Colon (tissue), 2 donors: Measurements from ENCODE around the gene CDH13.

Experiments used
- FAIRE-seq: peaks from 2 replicates; lab custom pipeline; 2012; peaks lifted over from hg19 to GRCh38; lab: Jason Lieb, UNC
- donor health status: control.
- donor health status: control.

The CDH13 gene

DNA sequence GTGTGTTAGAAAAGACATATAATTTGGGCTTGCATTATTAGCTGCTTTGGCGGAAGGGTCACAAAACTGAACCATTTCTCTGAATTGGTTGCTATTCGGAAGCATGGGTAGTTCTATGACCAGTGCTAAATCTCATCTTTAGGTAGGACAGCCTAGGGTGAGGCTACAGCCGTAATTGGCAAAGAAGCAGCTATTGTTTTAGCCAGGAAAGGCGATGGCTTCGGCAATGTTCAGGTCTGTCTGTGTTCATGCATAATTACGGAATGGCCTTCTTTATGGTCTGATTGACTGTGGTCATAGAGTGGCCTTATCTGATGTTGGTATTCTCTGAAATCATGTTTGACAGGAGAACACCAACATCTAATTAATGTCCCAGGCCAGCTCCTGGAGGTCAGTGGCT, 812.6 kb downstream of the CDH13 start:
- no peak for FAIRE-seq

- FAIRE-seq = no peak
These were observed 814.7 kb downstream of the CDH13 start for GRCh38 chr16:83441517-83441916.

- no peak for FAIRE-seq
These were observed 817.2 kb downstream of the CDH13 start for GRCh38 chr16:83443972-83444371.

DNA sequence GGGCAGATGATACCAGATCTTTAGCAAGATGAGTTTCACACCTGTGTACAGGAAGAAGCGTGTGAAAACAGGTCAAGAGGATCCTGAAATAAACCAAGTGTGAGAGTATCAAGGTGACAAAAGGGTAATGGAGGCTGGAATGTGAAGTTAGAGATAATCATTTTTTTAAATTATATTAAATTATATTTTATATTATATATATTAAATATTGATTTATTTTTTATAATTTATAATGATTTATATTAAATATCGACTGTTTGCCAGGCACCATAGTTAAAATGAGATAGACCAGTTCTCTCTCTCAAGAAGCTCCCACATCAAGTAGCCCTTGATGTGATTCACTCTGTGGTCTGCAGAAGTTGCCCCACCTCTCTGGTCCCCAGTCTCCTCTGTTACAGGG, 820.8 kb downstream of the CDH13 start:
- no peak for FAIRE-seq

GRCh38 chr16:83449861-83450260, 823.1 kb downstream of the CDH13 start:
- FAIRE-seq = no peak

GRCh38 chr16:83453977-83454376, 827.2 kb downstream of the CDH13 start:
- FAIRE-seq = no peak

DNA sequence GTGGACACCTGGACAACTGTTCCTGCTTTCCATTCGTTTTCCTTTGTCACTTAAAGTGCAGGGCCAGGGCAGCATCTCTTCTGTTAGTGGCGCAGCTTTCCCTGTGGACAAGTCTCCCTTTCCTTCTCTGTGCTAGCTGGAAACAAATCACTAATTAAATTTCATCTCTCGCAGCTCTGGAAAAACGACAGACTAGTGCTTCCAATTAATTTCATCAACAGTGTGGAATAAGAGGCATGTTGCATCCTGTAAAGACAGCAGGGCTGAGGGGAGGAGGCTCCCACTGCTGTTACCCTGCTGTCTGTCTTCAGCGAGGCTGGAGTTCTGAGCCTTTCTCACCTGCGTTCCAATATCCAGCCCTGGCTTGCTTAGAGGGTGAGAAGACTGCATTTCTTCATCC, 828.9 kb downstream of the CDH13 start:
- no peak for FAIRE-seq

GRCh38 chr16:83456934-83457333, 830.2 kb downstream of the CDH13 start:
- FAIRE-seq = no peak

GRCh38 chr16:83458612-83459011, 831.8 kb downstream of the CDH13 start:
- no peak for FAIRE-seq

- no peak for FAIRE-seq
These were observed 838.2 kb downstream of the CDH13 start for GRCh38 chr16:83464991-83465390.

GRCh38 chr16:83470416-83470815, 843.6 kb downstream of the CDH13 start:
- no peak for FAIRE-seq

- FAIRE-seq = no peak
These were observed 846.2 kb downstream of the CDH13 start for GRCh38 chr16:83472776-83473501.

DNA sequence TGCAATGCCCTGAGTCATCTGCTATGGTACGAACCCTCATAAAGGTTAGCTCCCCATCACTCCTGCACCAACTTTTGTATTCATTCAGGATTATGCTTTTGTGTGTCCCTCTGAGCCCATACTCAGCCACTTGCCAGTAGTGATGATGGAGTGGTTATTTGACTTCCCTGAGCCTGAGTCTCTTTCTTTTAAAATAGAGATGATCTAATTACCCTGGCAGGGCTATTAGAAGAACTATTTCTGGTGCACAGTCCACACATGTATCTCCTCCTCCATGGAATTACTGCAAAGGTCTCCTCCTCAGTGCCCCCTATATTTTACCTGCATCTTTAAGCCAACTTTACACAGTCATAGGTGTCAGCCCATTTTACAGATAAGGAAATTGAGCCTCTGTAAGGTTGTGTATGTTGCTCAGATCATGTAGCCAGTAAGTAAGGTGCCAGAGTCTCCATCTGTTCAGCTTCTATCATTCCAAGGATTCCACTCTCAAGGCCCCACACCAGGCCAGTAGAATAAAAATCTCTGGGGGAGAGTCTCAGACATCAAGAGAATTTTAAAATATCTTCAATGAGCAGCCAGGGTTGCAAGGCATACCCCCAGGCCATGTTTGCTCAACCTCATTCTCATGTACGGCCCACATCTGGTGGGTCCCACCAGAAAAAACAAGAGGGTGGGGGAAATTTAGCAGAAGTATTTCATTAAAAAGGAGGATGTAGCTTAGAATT, 847.3 kb downstream of the CDH13 start:
- no peak for FAIRE-seq

GRCh38 chr16:83475108-83475507, 848.3 kb downstream of the CDH13 start:
- no peak for FAIRE-seq

DNA sequence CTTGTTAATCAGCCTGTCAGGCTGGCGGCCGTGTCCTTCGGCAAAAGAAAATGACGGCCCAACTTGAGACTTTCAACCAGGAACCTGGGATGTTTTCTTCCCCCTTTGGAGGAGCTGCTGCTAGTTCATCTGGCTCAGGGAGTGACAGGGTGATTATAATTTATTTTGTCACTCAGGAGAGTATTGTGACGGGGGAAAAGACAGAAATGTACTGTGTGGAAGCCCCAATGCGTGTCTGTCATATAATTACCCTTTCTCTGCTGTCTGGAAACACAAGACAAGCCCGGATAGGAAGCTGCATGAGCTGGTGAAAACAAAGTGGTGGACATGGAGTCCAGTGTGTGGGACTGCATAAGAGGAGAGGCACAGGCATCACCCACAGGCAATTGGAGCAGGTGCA, 854.8 kb downstream of the CDH13 start:
- FAIRE-seq = no peak

GRCh38 chr16:83482545-83483162, 855.9 kb downstream of the CDH13 start:
- no peak for FAIRE-seq

GRCh38 chr16:83490073-83490472, 863.3 kb downstream of the CDH13 start:
- FAIRE-seq = no peak

DNA sequence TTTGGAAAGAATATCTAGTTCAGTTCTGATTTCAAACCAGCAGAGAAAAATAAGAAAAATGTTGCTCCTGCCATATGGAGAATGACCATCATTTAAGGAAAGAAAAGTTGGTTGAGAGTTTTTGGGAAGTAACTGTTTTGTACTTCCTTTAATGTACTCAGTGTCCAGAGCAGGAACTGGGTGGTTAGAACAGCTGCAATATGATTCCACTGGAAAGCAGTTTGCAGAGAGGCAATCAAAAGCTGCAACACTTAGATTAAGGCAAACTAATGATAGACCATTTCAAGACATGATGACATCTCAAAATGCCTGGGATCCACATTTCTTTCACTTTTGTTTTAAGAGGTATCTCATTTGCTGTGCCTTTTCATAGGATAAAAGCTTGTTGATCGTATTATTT, 867.7 kb downstream of the CDH13 start:
- FAIRE-seq = no peak

DNA sequence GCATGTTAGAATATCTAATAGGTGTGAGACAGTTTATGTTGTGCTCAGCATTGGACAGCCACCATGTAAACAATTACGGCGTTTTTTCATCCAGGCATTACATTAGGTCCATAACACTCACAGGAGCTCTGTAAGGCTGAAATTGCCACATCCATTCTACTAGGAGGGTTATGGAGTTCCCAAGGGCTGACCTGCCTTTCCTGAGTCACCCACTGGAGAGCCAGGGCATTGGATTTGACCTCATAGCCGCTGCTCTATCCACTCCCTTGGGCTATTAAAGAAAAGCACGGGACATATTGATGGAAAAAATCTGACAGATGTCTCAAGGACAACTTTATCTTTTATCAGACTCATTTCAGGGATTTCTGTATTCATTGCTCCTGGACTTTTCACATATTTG, 874.7 kb downstream of the CDH13 start:
- no peak for FAIRE-seq

- no peak for FAIRE-seq
These were observed 881.5 kb downstream of the CDH13 start for GRCh38 chr16:83508295-83508694.

DNA sequence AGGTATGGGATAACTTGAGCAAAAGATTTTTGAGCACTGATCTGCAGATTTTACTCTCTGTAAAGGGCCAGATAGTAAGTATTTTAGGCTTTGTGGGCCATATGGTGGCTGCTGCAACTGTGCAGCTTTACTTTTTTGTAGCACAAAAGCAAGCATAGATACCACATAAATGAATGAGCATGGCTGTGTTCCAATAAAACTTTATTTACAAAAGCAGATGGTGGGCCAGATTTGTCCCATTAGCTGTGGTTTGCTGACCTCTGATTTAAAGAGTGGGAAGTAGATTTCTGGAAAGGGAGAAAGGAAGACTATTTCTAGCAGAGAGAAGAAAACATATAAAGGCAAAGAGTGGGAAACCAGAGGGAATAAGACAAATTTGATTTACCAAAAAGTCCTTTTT, 882.5 kb downstream of the CDH13 start:
- FAIRE-seq = no peak

DNA sequence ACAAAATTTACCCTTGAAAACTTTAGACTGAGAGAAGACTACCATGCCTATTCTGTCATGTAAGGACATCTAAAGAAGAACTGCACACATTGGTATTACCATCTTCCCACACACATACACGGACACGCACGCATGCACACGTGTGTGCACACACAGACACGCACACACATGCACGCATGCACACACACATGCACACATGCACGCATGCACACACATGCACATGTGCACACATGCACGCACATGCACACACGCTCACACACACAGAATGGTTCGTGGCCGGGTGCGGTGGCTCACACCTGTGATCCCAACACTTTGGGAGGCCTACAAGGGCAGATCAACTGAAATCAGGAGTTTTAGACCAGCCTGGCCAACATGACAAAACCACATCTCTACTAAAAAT, 884.1 kb downstream of the CDH13 start:
- no peak for FAIRE-seq

DNA sequence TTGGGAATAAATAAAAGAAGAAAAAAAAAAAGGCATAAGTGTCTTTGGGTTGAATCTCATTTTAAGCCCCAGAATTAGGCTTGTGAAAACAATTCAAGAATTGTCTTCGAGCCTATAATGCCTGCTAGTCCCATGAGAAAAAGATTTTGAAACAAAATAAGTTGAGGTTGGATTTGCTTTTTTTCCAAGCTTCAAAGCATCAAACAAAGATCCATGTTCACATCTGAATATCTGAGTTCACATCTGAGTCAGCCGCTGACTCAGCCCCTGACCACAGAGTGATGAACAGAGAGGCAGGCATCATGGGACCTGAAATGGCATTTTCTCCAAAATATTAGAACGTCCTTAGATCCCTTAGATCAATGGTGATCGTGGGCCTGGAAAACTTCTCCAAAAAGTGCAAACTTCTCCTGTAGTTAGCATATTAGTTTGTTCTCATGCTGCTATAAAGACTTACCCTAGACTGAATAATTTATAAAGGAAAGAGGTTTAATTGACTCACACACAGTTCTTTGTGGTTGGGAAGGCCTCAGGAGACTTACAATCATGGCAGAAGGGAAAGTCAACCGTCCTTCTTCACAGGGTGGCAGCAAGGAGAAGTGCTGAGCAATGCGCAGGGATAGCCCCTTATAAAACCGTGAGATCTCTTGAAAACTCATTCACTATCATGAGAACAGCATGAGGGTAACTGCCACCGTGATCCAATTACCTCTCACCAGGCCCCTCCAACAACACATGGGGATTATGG, 886.4 kb downstream of the CDH13 start:
- no peak for FAIRE-seq
